Right kidney (tissue), 1 donor: ENCODE results near the gene DIAPH2.

Source experiments
- DNase-seq: peaks from one replicate; pipeline ENCODE4 v3.0.0-alpha.2; 2016

DIAPH2 gene

DNA sequence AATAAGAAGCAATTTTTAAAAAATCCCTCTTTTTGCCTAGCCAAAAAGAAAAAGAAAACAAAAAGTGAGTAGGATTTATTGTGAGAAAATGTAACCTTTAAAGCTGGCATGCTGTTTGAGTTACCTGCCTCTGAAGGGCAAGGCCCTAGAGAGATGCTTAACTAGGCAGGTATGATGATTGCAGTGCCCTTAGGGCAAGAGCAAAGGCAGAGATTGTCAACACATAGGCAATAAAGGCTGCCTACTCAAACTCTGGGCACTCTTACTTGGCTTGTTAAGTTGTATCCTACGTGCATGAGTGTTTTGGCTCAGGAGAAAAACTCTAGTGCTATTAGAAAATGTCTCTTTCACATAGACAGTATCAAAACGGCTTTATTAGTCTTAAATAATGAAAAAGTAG is 505.0 kb downstream of the DIAPH2 start:
- DNase-seq, result no peak

DNA sequence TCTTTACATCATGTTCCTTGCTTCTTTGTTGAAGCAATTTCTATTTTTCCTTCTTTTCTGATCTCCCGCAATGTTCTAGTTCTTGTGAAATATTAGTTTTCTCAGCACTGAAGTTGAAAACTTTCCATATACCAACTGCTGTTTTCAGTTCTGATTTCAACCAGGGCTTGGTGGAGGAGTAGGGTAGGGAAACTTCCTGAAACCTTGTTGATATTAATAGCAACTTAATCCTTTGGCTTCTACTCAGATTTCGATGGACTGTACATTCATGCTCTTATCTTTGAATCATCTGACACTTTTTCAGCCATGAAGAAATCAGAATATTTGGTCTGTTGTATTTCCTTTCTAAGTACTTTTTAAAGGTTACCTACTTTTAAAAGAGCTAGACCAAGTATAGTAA is 514.9 kb downstream of the DIAPH2 start:
- DNase-seq, result no peak

GRCh38 chrX:97200454-97200853 is 515.8 kb downstream of the DIAPH2 start:
- no peak for DNase-seq

GRCh38 chrX:97210501-97210900 is 525.9 kb downstream of the DIAPH2 start:
- DNase-seq, result no peak

DNA sequence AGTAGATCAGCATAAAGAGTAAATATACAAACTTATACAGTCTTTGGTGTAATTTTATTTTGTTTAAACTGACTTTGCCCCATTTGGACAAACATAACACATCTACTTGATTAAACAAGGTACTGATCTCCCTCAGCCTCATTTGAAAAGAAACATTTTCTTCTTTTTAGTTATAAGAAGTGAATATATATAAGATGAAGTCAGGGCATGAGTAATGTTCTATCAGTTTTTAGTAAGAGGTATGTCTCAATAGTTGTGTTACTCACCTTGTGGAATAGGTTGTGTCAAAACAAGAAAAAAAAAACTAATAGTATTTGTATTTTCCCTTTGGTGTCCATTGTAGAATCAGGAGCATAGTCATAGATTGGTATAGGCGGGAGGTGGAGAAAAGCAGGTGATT is 526.4 kb downstream of the DIAPH2 start:
- DNase-seq, result no peak

GRCh38 chrX:97215186-97215585 is 530.5 kb downstream of the DIAPH2 start:
- DNase-seq, result no peak

DNA sequence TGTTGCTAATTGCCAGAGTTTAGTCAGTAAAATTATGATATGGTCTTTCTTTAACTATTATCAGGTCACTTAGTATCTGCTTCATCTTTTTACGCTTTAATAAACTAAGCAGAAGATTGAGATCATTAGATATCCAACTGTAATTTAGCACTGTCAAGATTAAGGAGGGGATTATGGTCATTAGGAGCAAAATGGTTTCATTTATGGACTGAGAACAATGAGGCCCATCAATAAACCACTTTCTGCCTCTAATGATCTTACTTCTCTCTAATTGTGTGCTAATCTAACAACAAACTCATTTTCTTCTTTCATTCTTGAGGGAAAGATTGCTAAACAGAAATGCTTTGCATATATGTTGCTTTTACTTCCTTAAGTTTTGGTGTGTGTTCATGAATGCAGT is 539.5 kb downstream of the DIAPH2 start:
- DNase-seq, result no peak

DNA sequence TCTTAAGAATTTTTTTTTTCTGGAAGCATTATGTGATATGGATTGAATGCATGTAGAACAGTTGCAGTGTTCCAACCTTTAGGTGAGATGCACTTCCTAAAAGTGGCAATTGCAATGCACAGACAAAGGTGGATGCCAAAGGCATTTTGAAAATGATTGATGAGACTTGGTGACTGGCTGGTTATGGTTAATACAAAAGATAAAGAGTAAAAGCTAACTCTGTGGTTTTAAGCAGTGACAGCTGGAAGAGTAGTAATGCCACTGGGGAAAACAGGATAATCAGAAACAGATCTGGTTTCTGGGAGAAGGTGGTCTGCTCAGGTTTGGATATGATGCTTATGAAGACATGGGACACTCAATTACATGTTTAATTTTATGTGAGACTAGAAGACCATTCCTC is 544.7 kb downstream of the DIAPH2 start:
- DNase-seq, result no peak

DNA sequence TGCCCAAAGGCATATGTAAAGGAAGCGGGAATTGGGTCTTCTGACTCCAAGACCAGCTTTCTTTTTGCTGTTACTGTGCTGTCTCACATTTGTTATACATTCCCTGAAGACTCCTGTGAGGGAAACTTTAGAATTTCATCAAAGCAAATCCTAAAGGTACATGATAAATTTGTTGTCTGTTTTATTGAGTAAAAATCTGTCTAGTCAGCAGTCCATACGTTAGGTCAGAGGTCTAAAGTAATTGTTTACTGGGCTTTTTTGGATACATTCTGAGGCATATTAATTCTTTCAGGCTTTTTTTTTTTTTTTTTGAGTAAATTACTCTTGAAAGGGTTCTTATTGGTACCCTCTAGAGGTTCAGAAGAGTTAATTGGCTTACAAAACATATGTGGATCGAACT is 546.3 kb downstream of the DIAPH2 start:
- DNase-seq, result no peak

DNA sequence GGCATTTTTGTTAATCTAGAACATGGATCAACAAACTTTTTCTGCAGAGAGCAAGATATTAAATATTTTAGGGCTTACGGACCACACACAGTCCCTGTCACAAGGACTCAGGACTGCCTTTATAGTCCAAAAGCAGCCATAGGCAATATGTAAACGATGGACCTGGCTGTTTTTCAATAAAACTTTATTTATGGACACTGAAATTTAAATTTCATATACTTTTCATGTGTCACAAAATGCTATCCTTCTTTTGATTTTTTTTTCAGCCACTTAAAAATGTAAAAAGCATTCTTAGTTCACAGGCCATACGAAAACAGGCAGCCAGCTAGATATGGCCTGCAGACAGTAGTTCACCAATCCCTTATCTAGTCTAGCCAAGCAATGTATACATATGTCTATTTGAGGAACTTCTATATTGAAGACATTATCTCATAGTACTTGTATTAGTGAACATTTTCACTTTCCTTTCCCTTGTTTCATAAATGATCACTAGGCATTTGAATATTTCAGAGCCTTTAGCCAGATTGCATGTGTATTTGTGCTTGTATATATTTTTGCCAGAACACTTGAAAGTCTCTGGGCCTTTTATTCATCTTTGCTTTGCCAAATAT is 549.9 kb downstream of the DIAPH2 start:
- DNase-seq, result no peak

- DNase-seq, result no peak
Observed at GRCh38 chrX:97238632-97239031, 554.0 kb downstream of the DIAPH2 start.

- no peak for DNase-seq
Observed at GRCh38 chrX:97252111-97252510, 567.5 kb downstream of the DIAPH2 start.

- no peak for DNase-seq
Observed at GRCh38 chrX:97260679-97261078, 576.0 kb downstream of the DIAPH2 start.

DNA sequence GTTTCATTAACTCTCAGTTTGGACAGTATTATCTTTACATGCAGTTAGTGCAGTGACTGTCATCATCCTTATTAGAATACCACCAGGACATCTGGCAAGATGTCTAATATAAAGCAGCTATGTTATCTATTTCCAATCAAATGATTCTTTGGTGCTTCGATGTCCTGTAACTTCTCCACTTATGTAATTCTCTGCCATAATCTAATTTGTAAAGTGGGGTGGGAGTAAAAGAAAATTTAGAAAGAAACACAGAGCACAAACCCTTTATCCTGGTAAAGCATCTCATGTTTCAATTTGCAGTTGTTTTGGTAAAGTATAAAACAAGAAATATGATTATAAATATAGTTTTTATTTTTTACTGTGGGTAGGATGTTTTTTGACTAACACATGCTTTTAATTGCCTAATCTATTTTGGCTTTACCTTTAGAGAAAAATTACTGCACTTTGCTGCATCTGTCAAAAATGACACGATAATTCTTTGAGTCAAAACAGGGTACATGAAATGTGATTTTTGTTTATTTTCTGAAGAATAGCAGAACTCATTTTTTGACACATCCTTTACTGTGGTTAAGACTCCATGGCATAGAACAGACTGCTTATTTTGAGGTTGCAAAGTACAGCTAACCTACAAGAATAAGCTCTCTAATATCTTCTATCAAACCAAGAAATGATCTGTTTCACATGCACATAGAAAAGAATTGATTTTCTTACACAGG is 581.9 kb downstream of the DIAPH2 start:
- DNase-seq, result no peak

- peak; percentile 6 for DNase-seq
Observed at GRCh38 chrX:97267396-97268181, 582.9 kb downstream of the DIAPH2 start.

- no peak for DNase-seq
Observed at GRCh38 chrX:97268182-97268680, 583.6 kb downstream of the DIAPH2 start.

DNA sequence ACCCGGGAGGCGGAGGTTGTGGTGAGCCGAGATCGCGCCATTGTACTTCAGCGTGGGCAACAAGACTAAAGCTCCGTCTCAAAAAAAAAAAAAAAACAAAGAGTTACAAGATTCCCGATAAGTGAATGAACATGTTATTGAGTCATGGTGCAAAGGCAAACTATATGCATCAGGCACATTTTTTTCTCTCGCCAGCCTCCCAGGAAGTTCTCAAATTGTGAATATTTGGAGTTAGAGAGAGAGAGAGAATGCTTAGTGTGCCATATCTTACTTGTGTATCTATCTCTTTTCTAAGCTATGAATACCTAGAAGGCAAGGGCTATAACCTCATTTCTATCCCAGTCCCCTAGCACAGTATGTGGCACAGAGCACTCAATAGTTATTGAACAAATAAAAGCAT is 599.9 kb downstream of the DIAPH2 start:
- DNase-seq, result no peak

DNA sequence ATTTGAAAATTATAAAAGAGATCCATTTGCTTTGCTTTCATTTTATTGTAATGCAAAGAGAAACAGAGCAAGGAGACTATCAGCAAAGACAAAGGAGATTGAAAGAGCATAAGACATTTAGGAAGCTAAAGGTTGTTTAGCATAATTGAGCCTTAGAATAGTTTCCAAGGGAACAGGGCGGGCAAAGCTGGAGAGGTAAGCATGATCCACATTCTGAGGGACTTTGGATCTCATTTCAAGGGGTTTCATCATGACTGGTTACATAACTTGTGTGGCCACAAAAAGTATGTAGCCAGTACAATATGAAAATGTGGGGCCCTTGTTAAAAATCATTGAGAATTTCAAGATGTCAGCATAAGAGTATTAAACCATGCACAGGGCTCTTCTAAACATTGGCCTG is 605.6 kb downstream of the DIAPH2 start:
- DNase-seq, result no peak

GRCh38 chrX:97294041-97294440 is 609.4 kb downstream of the DIAPH2 start:
- DNase-seq, result peak; percentile 7

GRCh38 chrX:97295954-97296353 is 611.3 kb downstream of the DIAPH2 start:
- no peak for DNase-seq

GRCh38 chrX:97306771-97307470 is 622.3 kb downstream of the DIAPH2 start:
- no peak for DNase-seq

DNA sequence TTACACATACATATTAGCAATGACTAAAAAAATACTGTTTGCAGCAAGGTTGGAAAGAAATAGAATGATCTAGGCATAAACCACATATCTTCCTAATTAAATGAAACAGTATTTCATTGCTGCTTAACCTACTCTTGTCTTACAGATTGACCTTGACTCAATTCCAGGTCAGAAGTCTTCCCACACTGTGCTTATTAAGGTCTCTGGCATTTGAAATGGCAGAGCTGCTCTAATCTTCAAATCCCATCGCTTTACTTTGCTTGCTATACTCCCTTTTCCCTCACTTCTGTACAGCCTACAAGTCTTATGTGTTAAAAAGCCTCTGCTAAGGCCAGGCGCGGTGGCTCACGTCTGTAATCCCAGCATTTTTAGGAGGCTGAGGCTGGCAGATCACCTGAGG is 623.5 kb downstream of the DIAPH2 start:
- no peak for DNase-seq
